Omental fat pad (tissue), 4 donors: ENCODE measurements around the gene SSX4. TPM values are rescaled to one million over a fixed set of nuclear protein-coding genes. Genes with fewer than 3 reads are reported as not detected.

ENCODE experiments used
- small RNA-seq: library from RNA; depleted of rRNA; stranded (forward); fragments of <200 nt; gene quantifications from one replicate; pipeline ENCODE3, GENCODE V24; 2016
- total RNA-seq, 4 donors: library from RNA; depleted of rRNA; stranded (reverse); fragments of >200 nt; gene quantifications; one replicate each; pipeline ENCODE4 v1.1.0, GENCODE V29; 2016

SSX4 gene
- total RNA-seq, 4 donors from 2014 or later: not detected

Small RNAs within 50 kb of the gene (small RNA-seq; reads per million reads assigned to genes)
- gene AL606490.4 (not detected), gene AL606490.7 (not detected), gene AL606490.9 (not detected)

Other genes starting within 250 kb of the SSX4 start
- not detected for gene SSX5, start 186.7 kb upstream of the SSX4 start, total RNA-seq
- gene SSX1, start 128.1 kb upstream of the SSX4 start, total RNA-seq: not detected
- not detected for gene SSX3, start 26.8 kb upstream of the SSX4 start, total RNA-seq
- not detected for gene SSX4B, start 28.4 kb downstream of the SSX4 start, total RNA-seq
- gene SLC38A5, start 86.7 kb downstream of the SSX4 start, total RNA-seq: 10 to 100 TPM in 2 of 4 donors, 1 to 10 TPM in 2; 2.8 to 11.9 (median 9.6) TPM
- gene FTSJ1, start 92.7 kb downstream of the SSX4 start, total RNA-seq: 10 to 100 TPM; 45.7 to 74.7 (median 56.1) TPM
- gene PORCN, start 125.5 kb downstream of the SSX4 start, total RNA-seq: 10 to 100 TPM in 3 of 4 donors, 1 to 10 TPM in 1; 8.4 to 16.9 (median 14.1) TPM
- 10 to 100 TPM; 15.1 to 24.9 (median 17.2) TPM for gene EBP, start 138.3 kb downstream of the SSX4 start, total RNA-seq
- 10 to 100 TPM in 3 of 4 donors, 1 to 10 TPM in 1; 8.7 to 15.4 (median 13.2) TPM for gene TBC1D25, start 156.2 kb downstream of the SSX4 start, total RNA-seq
- gene RBM3, start 190.9 kb downstream of the SSX4 start, total RNA-seq: 100 to 1,000 TPM; 151 to 280 (median 263) TPM
- gene WDR13, start 214.0 kb downstream of the SSX4 start, total RNA-seq: 100 to 1,000 TPM in 3 of 4 donors, 10 to 100 TPM in 1; 95.4 to 149 (median 126) TPM